ENCODE measurements around the gene APOC4.

APOC4 gene

DNA sequence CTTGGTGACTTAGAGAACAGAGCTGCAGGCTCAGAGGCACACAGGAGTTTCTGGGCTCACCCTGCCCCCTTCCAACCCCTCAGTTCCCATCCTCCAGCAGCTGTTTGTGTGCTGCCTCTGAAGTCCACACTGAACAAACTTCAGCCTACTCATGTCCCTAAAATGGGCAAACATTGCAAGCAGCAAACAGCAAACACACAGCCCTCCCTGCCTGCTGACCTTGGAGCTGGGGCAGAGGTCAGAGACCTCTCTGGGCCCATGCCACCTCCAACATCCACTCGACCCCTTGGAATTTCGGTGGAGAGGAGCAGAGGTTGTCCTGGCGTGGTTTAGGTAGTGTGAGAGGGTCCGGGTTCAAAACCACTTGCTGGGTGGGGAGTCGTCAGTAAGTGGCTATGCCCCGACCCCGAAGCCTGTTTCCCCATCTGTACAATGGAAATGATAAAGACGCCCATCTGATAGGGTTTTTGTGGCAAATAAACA is 17.8 kb upstream of the APOC4 start:
- H3K27ac ChIP-seq (ENCODE audit: extremely low read depth, low read depth, low read length): no peak overlapping the region
- ChIA-PET POLR2A (no interaction called here), CTCF (no interaction called here)
- no peak overlapping the region for H3K4me3 ChIP-seq (ENCODE audit: low read depth, low read length)
- no peaks in the 10 kb centered on the region for H3K9me3 ChIP-seq (ENCODE audit: control insufficient read depth, insufficient read depth, low read depth, low read length)
- no peaks in the 10 kb centered on the region; a peak in 1 of 3 replicates for H3K36me3 ChIP-seq (ENCODE audit: control insufficient read depth in 2 of 2, insufficient read depth in 1 of 2, low read length in 2 of 2)
- no peaks in the 10 kb centered on the region; the same call in 1 of the 2 replicates for H3K4me1 ChIP-seq (ENCODE audit: control insufficient read depth, insufficient read depth, low read length)
- TF ChIP-seq ZBTB7A (tag by site-specific recombination; IDR thresholded peaks at IDR 0.05; ENCODE audit: low read depth) (no peak), ZNF660 (tag by site-specific recombination; IDR thresholded peaks at IDR 0.05) (no peak), ZNF133 (tag by site-specific recombination; IDR thresholded peaks at IDR 0.05) (no peak), ZFP69B (tag by site-specific recombination; IDR thresholded peaks at IDR 0.05) (no peak), ZNF138 (tag by site-specific recombination; IDR thresholded peaks at IDR 0.05; ENCODE audit: borderline replicate concordance) (no peak), ZNF670 (tag by site-specific recombination; IDR thresholded peaks at IDR 0.05; ENCODE audit: low read depth) (no peak), ZNF157 (tag by site-specific recombination; IDR thresholded peaks at IDR 0.05) (no peak), ZNF292 (tag by site-specific recombination; IDR thresholded peaks at IDR 0.05; ENCODE audit: borderline replicate concordance, low read depth) (no peak), SETDB1 (IDR thresholded peaks at IDR 0.05; ENCODE audit: insufficient read length, low read length) (no peak), HOXC10 (CRISPR knock-in tag; IDR thresholded peaks at IDR 0.05) (no peak), ZNF239 (tag by site-specific recombination; IDR thresholded peaks at IDR 0.05) (no peak), ZNF302 (tag by site-specific recombination; IDR thresholded peaks at IDR 0.05; ENCODE audit: low read depth) (no peak), ZNF48 (tag by site-specific recombination; IDR thresholded peaks at IDR 0.05) (no peak), ZNF175 (tag by site-specific recombination; IDR thresholded peaks at IDR 0.05) (no peak), KLF10 (tag by site-specific recombination; IDR thresholded peaks at IDR 0.05) (no peak), ZNF664 (tag by site-specific recombination; IDR thresholded peaks at IDR 0.05) (no peak), ZNF416 (tag by site-specific recombination; IDR thresholded peaks at IDR 0.05) (no peak), ZNF366 (tag by site-specific recombination; conservative IDR thresholded peaks at IDR 0.05) (no peak)
- TF ChIP-seq, protein P1, sequence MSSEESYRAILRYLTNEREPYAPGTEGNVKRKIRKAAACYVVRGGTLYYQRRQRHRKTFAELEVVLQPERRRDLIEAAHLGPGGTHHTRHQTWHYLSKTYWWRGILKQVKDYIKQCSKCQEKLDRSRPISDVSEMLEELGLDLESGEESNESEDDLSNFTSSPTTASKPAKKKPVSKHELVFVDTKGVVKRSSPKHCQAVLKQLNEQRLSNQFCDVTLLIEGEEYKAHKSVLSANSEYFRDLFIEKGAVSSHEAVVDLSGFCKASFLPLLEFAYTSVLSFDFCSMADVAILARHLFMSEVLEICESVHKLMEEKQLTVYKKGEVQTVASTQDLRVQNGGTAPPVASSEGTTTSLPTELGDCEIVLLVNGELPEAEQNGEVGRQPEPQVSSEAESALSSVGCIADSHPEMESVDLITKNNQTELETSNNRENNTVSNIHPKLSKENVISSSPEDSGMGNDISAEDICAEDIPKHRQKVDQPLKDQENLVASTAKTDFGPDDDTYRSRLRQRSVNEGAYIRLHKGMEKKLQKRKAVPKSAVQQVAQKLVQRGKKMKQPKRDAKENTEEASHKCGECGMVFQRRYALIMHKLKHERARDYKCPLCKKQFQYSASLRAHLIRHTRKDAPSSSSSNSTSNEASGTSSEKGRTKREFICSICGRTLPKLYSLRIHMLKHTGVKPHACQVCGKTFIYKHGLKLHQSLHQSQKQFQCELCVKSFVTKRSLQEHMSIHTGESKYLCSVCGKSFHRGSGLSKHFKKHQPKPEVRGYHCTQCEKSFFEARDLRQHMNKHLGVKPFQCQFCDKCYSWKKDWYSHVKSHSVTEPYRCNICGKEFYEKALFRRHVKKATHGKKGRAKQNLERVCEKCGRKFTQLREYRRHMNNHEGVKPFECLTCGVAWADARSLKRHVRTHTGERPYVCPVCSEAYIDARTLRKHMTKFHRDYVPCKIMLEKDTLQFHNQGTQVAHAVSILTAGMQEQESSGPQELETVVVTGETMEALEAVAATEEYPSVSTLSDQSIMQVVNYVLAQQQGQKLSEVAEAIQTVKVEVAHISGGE (tag by site-specific recombination; conservative IDR thresholded peaks at IDR 0.05; ENCODE audit: low read depth): no peak
- TF ChIP-seq, protein P2, sequence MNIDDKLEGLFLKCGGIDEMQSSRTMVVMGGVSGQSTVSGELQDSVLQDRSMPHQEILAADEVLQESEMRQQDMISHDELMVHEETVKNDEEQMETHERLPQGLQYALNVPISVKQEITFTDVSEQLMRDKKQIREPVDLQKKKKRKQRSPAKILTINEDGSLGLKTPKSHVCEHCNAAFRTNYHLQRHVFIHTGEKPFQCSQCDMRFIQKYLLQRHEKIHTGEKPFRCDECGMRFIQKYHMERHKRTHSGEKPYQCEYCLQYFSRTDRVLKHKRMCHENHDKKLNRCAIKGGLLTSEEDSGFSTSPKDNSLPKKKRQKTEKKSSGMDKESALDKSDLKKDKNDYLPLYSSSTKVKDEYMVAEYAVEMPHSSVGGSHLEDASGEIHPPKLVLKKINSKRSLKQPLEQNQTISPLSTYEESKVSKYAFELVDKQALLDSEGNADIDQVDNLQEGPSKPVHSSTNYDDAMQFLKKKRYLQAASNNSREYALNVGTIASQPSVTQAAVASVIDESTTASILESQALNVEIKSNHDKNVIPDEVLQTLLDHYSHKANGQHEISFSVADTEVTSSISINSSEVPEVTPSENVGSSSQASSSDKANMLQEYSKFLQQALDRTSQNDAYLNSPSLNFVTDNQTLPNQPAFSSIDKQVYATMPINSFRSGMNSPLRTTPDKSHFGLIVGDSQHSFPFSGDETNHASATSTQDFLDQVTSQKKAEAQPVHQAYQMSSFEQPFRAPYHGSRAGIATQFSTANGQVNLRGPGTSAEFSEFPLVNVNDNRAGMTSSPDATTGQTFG (tag by site-specific recombination; IDR thresholded peaks at IDR 0.05; ENCODE audit: borderline replicate concordance): no peak

DNA sequence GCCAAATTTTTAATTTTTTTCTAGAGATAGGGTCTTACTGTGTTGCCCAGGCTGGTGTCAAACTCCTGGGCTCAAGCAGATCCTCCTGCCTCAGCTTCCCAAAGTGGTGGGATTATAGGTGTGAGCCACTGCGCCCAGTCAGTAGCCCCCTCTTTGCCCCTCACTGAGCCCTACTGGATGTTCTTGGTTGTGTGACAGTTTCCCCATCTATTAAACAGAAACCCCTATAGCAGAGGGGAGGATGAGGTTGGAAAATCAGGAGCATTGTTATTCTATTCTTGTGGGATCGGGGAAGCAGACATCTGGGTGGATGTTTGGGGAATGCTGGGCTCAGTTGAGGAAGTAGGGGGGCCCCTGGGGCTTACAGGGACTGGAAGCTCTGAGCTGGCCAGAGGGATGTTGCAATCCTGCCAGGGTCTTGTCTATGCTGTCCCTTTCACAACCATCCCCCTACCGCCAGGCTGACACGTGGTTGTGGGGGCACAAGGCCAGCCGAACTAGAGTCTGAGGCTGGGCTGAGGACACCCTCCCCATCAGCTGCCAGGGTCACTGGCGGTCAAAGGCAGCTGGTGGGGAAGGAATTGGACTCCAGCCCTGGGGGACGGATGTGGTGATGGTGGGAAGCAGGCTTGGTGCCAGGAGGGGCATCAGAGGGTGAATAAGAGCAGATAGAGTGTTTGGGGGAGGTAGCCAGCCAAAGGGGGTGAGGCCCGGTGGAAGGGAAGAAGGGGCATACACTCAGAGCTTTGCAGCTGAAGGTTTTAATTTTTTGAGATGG is 16.7 kb upstream of the APOC4 start:
- CTCF ChIA-PET: interaction anchor here (0.6 to 1.4 kb wide), 4 partner anchors 26 to 140 kb away, joined by 3 to 4 read pairs (median 3); no protein-coding TSS in a partner anchor
- POLR2A ChIA-PET: no interaction called here
- Histone ChIP-seq H3K27ac (ENCODE audit: extremely low read depth, low read depth, low read length) (no peak overlapping the region), H3K4me1 (ENCODE audit: control insufficient read depth, insufficient read depth, low read length) (no peaks in the 10 kb centered on the region; the same call in 1 of the 2 replicates), H3K36me3 (ENCODE audit: control insufficient read depth in 2 of 2, insufficient read depth in 1 of 2, low read length in 2 of 2) (no peaks in the 10 kb centered on the region; a peak in 1 of 3 replicates), H3K4me3 (ENCODE audit: low read depth, low read length) (no peak overlapping the region), H3K9me3 (ENCODE audit: control insufficient read depth, insufficient read depth, low read depth, low read length) (no peaks in the 10 kb centered on the region)
- no peak for TF ChIP-seq ZNF571 (tag by site-specific recombination; IDR thresholded peaks at IDR 0.05)
- TF ChIP-seq ZBTB17 (tag by site-specific recombination; IDR thresholded peaks at IDR 0.05): no peak
- TF ChIP-seq, protein P3, sequence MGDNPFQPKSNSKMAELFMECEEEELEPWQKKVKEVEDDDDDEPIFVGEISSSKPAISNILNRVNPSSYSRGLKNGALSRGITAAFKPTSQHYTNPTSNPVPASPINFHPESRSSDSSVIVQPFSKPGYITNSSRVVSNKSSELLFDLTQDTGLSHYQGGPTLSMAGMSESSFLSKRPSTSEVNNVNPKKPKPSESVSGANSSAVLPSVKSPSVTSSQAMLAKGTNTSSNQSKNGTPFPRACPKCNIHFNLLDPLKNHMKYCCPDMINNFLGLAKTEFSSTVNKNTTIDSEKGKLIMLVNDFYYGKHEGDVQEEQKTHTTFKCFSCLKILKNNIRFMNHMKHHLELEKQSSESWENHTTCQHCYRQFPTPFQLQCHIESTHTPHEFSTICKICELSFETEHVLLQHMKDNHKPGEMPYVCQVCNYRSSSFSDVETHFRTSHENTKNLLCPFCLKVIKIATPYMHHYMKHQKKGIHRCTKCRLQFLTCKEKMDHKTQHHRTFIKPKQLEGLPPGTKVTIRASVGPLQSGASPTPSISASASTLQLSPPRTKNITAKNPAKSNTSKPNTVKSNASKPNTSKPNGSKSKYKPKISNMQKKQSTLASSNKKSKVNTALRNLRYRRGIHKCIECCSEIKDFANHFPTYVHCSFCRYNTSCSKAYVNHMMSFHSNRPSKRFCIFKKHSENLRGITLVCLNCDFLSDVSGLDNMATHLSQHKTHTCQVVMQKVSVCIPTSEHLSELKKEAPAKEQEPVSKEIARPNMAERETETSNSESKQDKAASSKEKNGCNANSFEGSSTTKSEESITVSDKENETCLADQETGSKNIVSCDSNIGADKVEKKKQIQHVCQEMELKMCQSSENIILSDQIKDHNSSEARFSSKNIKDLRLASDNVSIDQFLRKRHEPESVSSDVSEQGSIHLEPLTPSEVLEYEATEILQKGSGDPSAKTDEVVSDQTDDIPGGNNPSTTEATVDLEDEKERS (tag by site-specific recombination; IDR thresholded peaks at IDR 0.05): no peak
- no peak for TF ChIP-seq ZNF785 (tag by site-specific recombination; IDR thresholded peaks at IDR 0.05)
- no peak for TF ChIP-seq OSR2 (tag by site-specific recombination; IDR thresholded peaks at IDR 0.05)
